Stomach (tissue), 9 donors: ENCODE data around the gene RWDD2A. TPM values are rescaled to one million over a fixed set of nuclear protein-coding genes. Genes with fewer than 3 reads are reported as not detected.

Experiments
- DNase-seq, 2 donors: peaks; one replicate each; pipeline versions ENCODE4 v3.0.0 to v3.0.0-alpha.2; 2013 to 2019
- H3K27ac ChIP-seq, 5 donors: fragments of 200-600 bp in 4 of 5; sonication (generic) in 4 of 5; one replicate each; pipeline ENCODE4 v1.5.1; 2013 to 2019; ENCODE audit warnings: mild to moderate bottlenecking in 1 of 5, moderate library complexity in 1 of 5
- H3K27me3 ChIP-seq, 3 donors: fragments of 200-600 bp; sonication (generic); one replicate each; pipeline ENCODE4 v1.5.1; 2017 to 2019; ENCODE audit warnings: mixed run types in 1 of 3
- H3K36me3 ChIP-seq, 4 donors: fragments of 200-600 bp; sonication (generic); 1 replicate in 3 of 4; 2 replicates in 1 of 4; pipeline ENCODE4 v1.5.1; 2016 to 2019
- H3K4me1 ChIP-seq, 4 donors: fragments of 200-600 bp; sonication (generic); one replicate each; pipeline ENCODE4 v1.5.1; 2016 to 2019
- H3K4me3 ChIP-seq, 4 donors: fragments of 200-600 bp; sonication (generic) in 3 of 4; one replicate each; pipeline ENCODE4 v1.5.1; 2016 to 2019; ENCODE audit warnings: mild to moderate bottlenecking in 1 of 4
- H3K9me3 ChIP-seq, 4 donors: fragments of 200-600 bp; sonication (generic); one replicate each; pipeline ENCODE4 v1.5.1; 2016 to 2019
- CTCF ChIP-seq, 7 experiments: fragments of 450-650 bp in 4 of 7; fragments of 200-600 bp in 3 of 7; sonication (generic) in 3 of 7; IDR thresholded peaks; one replicate each; pipeline ENCODE4 v1.5.1; 2016 to 2019; ENCODE audit warnings: antibody characterized with exemption in 7 of 7, control low read depth in 2 of 7, mild to moderate bottlenecking in 1 of 7
- EP300 ChIP-seq: sonication (generic); formaldehyde crosslinking; IDR thresholded peaks from one replicate; pipeline ENCODE4 v1.6.1; 2017; ENCODE audit warnings: antibody characterized with exemption
- POLR2A ChIP-seq, 4 donors: fragments of 450-650 bp; IDR thresholded peaks; one replicate each; pipeline ENCODE4 v1.6.1; 2016; ENCODE audit warnings: antibody characterized with exemption in 4 of 4, control low read depth in 2 of 4, mild to moderate bottlenecking in 1 of 4, moderate library complexity in 1 of 4
- POLR2AphosphoS5 ChIP-seq, 3 donors: sonication (generic); formaldehyde crosslinking; IDR thresholded peaks; one replicate each; pipeline ENCODE4 v1.6.1; 2016; ENCODE audit warnings: antibody characterized with exemption in 3 of 3
- WGBS, 5 donors: extraction: QIAGEN DNeasy Blood & Tissue Kit in 3 of 5; methylation state at CpG; one replicate each; pipeline versions ENCODE4 v1.1.5 to v1.1.7; 2013 to 2018; 5-methylcytosine and 5-hydroxymethylcytosine counted together
- intact Hi-C: fragments of 100-400 bp; cut with DNase I; formaldehyde crosslinking; loops from one replicate; pipeline ENCODE4 v1.15.1; 2023; ENCODE audit warnings: low total_unique reads
- polyA plus RNA-seq, 3 donors: library from polyadenylated mRNA; stranded (reverse); fragments of 200-250 nt; gene quantifications; one replicate each; pipeline ENCODE4 v1.2.3, GENCODE V29; 2013
- total RNA-seq, 5 donors: library from RNA; depleted of rRNA; stranded (reverse); fragments of >200 nt; gene quantifications; one replicate each; pipeline versions ENCODE4 v1.1.0 to v1.2.3, GENCODE V29; 2014 to 2016
- donor health status: healthy with polysubstance abuse.
- donor health status: Bipolar disorder and iron deficiency.
- donor health status: healthy.

The RWDD2A gene
- total and polyA plus RNA-seq, 8 donors: 0.58 to 18.7 (median 2.1) TPM

- Histone ChIP-seq H3K27ac (no peak overlapping the region), H3K27me3 (no peaks in the 10 kb centered on the region), H3K4me1 (peaks cover 0 to 3% (median 0%) of the 10 kb centered on the region in 4 donors), H3K36me3 (peaks cover 0 to 17% (median 0%) of the 10 kb centered on the region in 4 donors), H3K9me3 (no peaks in the 10 kb centered on the region), H3K4me3 (no peak overlapping the region)
- intact Hi-C loops: loop anchor here (5.0 kb wide), 1 partner anchor 292 kb away; the partner anchor contains the start of gene PRSS35
- no peak for DNase-seq
- TF ChIP-seq POLR2AphosphoS5 (IDR thresholded peaks at IDR 0.05) (no peak), POLR2A (IDR thresholded peaks at IDR 0.05) (no peak), CTCF (IDR thresholded peaks at IDR 0.05) (no peak), EP300 (no peak)
These were observed 27.0 kb downstream of the RWDD2A start for GRCh38 chr6:83220121-83220520.

GRCh38 chr6:83221276-83221675 lies 28.1 kb downstream of the RWDD2A start:
- Histone ChIP-seq H3K9me3 (no peaks in the 10 kb centered on the region), H3K4me3 (no peak overlapping the region), H3K27ac (no peak overlapping the region), H3K27me3 (no peaks in the 10 kb centered on the region), H3K36me3 (peaks cover 0 to 17% (median 0%) of the 10 kb centered on the region in 4 donors), H3K4me1 (peaks cover 0 to under 1% (median 0%) of the 10 kb centered on the region in 4 donors)
- 83 to 95% (median 90%) methylated on average over 1 of the region's 1 CpG for WGBS, 5 donors
- no peak for DNase-seq
- TF ChIP-seq EP300: no peak
- TF ChIP-seq POLR2A (IDR thresholded peaks at IDR 0.05): no peak
- TF ChIP-seq POLR2AphosphoS5 (IDR thresholded peaks at IDR 0.05): no peak
- no peak for TF ChIP-seq CTCF (IDR thresholded peaks at IDR 0.05)
- intact Hi-C loops: loop anchor here (5.0 kb wide), 1 partner anchor 291 kb away; the partner anchor contains the start of gene PRSS35

DNA sequence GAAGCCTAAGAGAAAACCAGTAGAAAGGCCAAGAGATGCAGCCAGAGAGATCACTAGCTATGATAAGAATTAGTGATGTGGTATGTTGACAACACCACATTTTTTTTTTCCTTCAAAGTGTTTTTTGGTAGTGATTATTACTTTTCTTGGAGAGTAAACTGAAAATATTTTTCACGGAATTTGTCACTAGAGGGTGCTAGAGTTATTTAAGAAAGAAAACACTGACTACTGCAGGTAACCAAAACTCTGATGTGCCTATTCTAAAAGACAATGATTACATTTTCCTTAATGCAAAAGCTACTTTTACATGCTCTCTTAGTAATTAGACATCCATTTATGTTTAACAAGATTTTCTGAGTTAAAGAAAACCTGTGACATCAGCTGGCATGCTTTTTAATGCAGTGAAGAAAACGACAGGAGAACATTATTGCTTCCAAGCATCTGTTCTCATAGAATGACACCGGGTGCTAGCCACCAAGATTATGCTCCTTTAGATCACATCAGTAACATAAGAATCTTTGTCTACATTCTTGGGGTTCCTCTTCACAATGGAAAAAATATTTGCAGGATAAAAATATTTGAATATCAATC lies 28.8 kb downstream of the RWDD2A start:
- 29 to 57% (median 41%) methylated on average over 3 of the region's 3 CpGs for WGBS, 5 donors
- Histone ChIP-seq H3K9me3 (no peaks in the 10 kb centered on the region), H3K27me3 (no peaks in the 10 kb centered on the region), H3K36me3 (peaks cover 0 to 17% (median 0%) of the 10 kb centered on the region in 4 donors), H3K4me1 (peaks cover 0 to 8% (median 0%) of the 10 kb centered on the region in 4 donors), H3K27ac (no peak overlapping the region), H3K4me3 (no peak overlapping the region)
- TF ChIP-seq CTCF (IDR thresholded peaks at IDR 0.05) (peak in 4 of 7 experiments; percentile 16 to 42 (median 31)), POLR2AphosphoS5 (IDR thresholded peaks at IDR 0.05) (no peak)
- intact Hi-C loops: loop anchor here (5.0 kb wide), 1 partner anchor 290 kb away; the partner anchor contains the start of gene PRSS35
- peak in 1 of 2 donors; percentile 56 for DNase-seq

GRCh38 chr6:83226517-83226916 lies 33.4 kb downstream of the RWDD2A start:
- Histone ChIP-seq H3K9me3 (no peaks in the 10 kb centered on the region), H3K27me3 (no peaks in the 10 kb centered on the region), H3K36me3 (peaks cover 0 to 12% (median 2%) of the 10 kb centered on the region in 4 donors), H3K4me1 (peaks cover 0 to 9% (median 0%) of the 10 kb centered on the region in 4 donors), H3K27ac (no peak overlapping the region), H3K4me3 (no peak overlapping the region)
- DNase-seq: no peak
- 16 to 49% (median 24%) methylated on average over 1 of the region's 1 CpG for WGBS, 5 donors
- TF ChIP-seq EP300: no peak
- no peak for TF ChIP-seq POLR2AphosphoS5 (IDR thresholded peaks at IDR 0.05)
- TF ChIP-seq POLR2A (IDR thresholded peaks at IDR 0.05): no peak
- no peak for TF ChIP-seq CTCF (IDR thresholded peaks at IDR 0.05)
- intact Hi-C loops: no loop called here
